A673 (cell line): Measurements from ENCODE around the gene AEBP2.

Experiments
- CTCF ChIP-seq: fragments of 300-800, 200-600 bp; sonication (generic); conservative IDR thresholded peaks from 2 replicates; pipeline ENCODE4 v1.5.1; 2017; ENCODE audit warnings: low read depth, mild to moderate bottlenecking, antibody characterized with exemption, low read length, moderate library complexity, mixed read lengths
- EZH2 ChIP-seq: fragments of 200-600 bp; sonication (generic); IDR thresholded peaks from 2 replicates; pipeline ENCODE4 v1.6.1; 2017; ENCODE audit warnings: borderline replicate concordance, low read depth, mild to moderate bottlenecking, mixed read lengths, antibody characterized with exemption, low read length; ENCODE audit not compliant: poor library complexity, severe bottlenecking

- TF ChIP-seq CTCF (no peak), EZH2 (no peak)
Observed at GRCh38 chr12:19520646-19521415, 81.5 kb downstream of the AEBP2 start.
